GM23248 (cell line): ENCODE data around the gene AP3S2.

Experiments
- EZH2 ChIP-seq: fragments of 200-600 bp; sonication (generic); IDR thresholded peaks from 2 replicates; pipeline ENCODE4 v1.6.1; 2018; ENCODE audit warnings: antibody characterized with exemption, mild to moderate bottlenecking; ENCODE audit not compliant: insufficient read depth, poor library complexity, severe bottlenecking
- EZH2phosphoT487 ChIP-seq: fragments of 200-600 bp; sonication (generic); IDR thresholded peaks from 2 replicates; pipeline ENCODE4 v1.6.1; 2018; ENCODE audit warnings: antibody characterized with exemption, moderate library complexity, mild to moderate bottlenecking, low read depth; ENCODE audit not compliant: insufficient read depth

GRCh38 chr15:89812011-89812846 is 81.6 kb downstream of the AP3S2 start:
- TF ChIP-seq EZH2 = no peak
- TF ChIP-seq EZH2phosphoT487 = no peak
